Measurements from ENCODE around the gene FBXO48. TPM values are rescaled to one million over a fixed set of nuclear protein-coding genes. Genes with fewer than 3 reads are reported as not detected.

The FBXO48 gene
- total RNA-seq, 2 donors from 2014 or later: 0.78 to 3.0 TPM

DNA sequence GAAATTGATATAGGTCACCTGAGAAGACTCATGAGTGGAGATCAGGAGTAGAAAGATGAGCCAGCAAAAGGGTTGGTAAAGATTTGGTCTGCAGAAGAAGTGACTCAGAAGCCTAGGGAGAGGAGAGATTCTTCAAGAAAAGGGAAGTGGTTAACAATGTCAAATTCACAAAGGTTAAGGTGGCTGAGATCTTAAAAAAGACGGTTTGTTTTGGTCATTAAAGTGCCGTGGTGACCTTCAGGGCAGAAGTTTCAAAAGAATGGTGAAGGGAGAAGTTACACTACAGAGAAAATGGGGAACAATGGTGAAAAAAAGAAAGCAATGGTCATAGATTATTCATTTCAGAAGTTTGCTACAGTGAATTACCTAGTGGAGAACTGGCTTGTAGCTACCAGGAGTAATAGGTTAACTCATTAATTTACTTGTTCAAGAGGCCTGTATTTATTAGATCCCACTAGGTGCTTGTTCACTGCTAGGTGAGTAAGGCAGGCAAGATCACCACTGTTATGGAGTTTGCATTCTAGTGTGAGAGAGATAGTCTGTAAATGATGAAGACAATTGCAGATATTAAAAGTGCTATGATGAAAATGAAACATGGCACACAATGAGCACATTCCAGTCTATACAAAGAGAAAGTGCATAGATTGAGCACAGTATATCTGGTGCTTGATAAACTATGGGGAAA lies 43.0 kb downstream of the FBXO48 start:
- Histone ChIP-seq H3K27me3 (no peaks in the 10 kb centered on the region), H3K9me3 (no peaks in the 10 kb centered on the region), H3K36me3 (replicated peaks in 1 of 2; ENCODE audit: insufficient read depth in 1 of 2, low read depth in 2 of 2) (no peaks in the 10 kb centered on the region), H3K4me3 (no peak overlapping the region), H3K4me1 (no peaks in the 10 kb centered on the region), H3K27ac (no peak overlapping the region)
- WGBS, 2 donors: 24 to 31% methylated on average over 2 of the region's 2 CpGs
- intact Hi-C loops (cut with DNase I): no loop called here
- TF ChIP-seq POLR2A (IDR thresholded peaks at IDR 0.05): no peak
- ATAC-seq (no peak), DNase-seq (no peak)

GRCh38 chr2:68420254-68420910 lies 46.7 kb downstream of the FBXO48 start:
- intact Hi-C loops (cut with DNase I): no loop called here
- Histone ChIP-seq H3K27me3 (no peaks in the 10 kb centered on the region), H3K4me1 (no peaks in the 10 kb centered on the region), H3K36me3 (replicated peaks in 1 of 2; ENCODE audit: insufficient read depth in 1 of 2, low read depth in 2 of 2) (no peaks in the 10 kb centered on the region), H3K27ac (no peak overlapping the region), H3K4me3 (no peak overlapping the region), H3K9me3 (no peaks in the 10 kb centered on the region)
- DNase-seq (no peak), ATAC-seq (no peak)
- 60 to 62% methylated on average over 3 of the region's 3 CpGs for WGBS, 2 donors
- TF ChIP-seq POLR2A (IDR thresholded peaks at IDR 0.05) (no peak), CTCF (IDR thresholded peaks at IDR 0.05) (no peak)

DNA sequence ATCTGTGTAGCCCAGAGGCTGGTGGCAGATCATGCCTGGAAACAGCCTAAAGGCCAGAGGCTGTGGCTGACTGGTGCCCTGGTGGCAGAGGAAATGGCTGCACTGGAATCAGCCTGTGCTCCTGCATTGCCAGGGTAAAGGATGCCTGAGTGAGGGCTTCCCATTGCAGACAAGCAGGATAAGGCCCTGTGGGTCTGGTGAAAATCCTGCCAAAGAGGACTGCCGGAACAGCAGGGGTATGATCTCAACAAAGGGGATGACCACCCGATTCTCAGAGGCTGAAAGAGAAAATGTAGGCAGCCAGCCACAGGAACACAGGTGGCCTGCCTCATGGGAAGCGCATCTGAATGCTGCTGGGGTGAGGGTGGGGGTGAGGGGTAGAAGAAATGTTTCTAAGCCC lies 48.2 kb downstream of the FBXO48 start:
- Histone ChIP-seq H3K27me3 (no peaks in the 10 kb centered on the region), H3K4me3 (no peak overlapping the region), H3K9me3 (no peaks in the 10 kb centered on the region), H3K27ac (no peak overlapping the region), H3K4me1 (no peaks in the 10 kb centered on the region), H3K36me3 (replicated peaks in 1 of 2; ENCODE audit: insufficient read depth in 1 of 2, low read depth in 2 of 2) (no peaks in the 10 kb centered on the region)
- TF ChIP-seq POLR2A (IDR thresholded peaks at IDR 0.05): no peak
- TF ChIP-seq CTCF (IDR thresholded peaks at IDR 0.05): no peak
- ATAC-seq: no peak
- intact Hi-C loops (cut with DNase I): no loop called here
- DNase-seq: no peak
- 84 to 97% methylated on average over 3 of the region's 3 CpGs for WGBS, 2 donors

DNA sequence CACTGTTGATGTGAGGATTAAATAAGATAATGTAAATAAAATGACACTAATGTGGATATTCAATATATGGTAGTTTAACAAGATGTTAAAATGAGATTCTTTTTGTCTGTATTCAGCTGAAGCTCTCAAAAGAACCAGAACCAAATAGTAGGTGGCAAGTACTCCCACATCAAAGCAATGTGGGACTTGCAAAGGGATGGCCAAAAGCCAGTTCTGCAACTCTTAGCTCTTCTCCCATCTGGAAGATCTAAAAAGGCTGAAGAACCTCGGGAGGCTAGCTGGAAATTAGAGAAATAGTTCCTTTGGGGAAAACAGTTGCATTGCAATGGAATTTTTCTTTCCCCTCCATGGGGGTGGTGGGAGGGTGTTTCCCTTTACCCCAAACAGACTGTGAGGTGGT lies 48.7 kb downstream of the FBXO48 start:
- DNase-seq (no peak), ATAC-seq (no peak)
- Histone ChIP-seq H3K4me3 (no peak overlapping the region), H3K36me3 (replicated peaks in 1 of 2; ENCODE audit: insufficient read depth in 1 of 2, low read depth in 2 of 2) (no peaks in the 10 kb centered on the region), H3K4me1 (no peaks in the 10 kb centered on the region), H3K9me3 (no peaks in the 10 kb centered on the region), H3K27me3 (no peaks in the 10 kb centered on the region), H3K27ac (no peak overlapping the region)
- no peak for TF ChIP-seq CTCF (IDR thresholded peaks at IDR 0.05)
- no peak for TF ChIP-seq POLR2A (IDR thresholded peaks at IDR 0.05)
- 73 to 79% methylated on average over 1 of the region's 1 CpG for WGBS, 2 donors
- intact Hi-C loops (cut with DNase I): no loop called here

GRCh38 chr2:68417926-68418325 lies 49.2 kb downstream of the FBXO48 start:
- TF ChIP-seq CTCF (IDR thresholded peaks at IDR 0.05): no peak
- no peak for TF ChIP-seq POLR2A (IDR thresholded peaks at IDR 0.05)
- WGBS, 2 donors: 42 to 56% methylated on average over 1 of the region's 1 CpG
- no peaks in the 10 kb centered on the region for H3K27me3 ChIP-seq
- no peak overlapping the region for H3K4me3 ChIP-seq
- H3K27ac ChIP-seq: no peak overlapping the region
- ATAC-seq (no peak), DNase-seq (no peak)
- H3K4me1 ChIP-seq: no peaks in the 10 kb centered on the region
- H3K9me3 ChIP-seq: no peaks in the 10 kb centered on the region
- intact Hi-C loops (cut with DNase I): no loop called here
- no peaks in the 10 kb centered on the region for H3K36me3 ChIP-seq (replicated peaks in 1 of 2; ENCODE audit: insufficient read depth in 1 of 2, low read depth in 2 of 2)
